T-helper 17 cell (primary cell): ENCODE measurements around the gene LPCAT1. TPM values are rescaled to one million over a fixed set of nuclear protein-coding genes. Genes with fewer than 3 reads are reported as not detected.
A peak's percentile ranks its signal among the peaks of the same experiment; 100 is the strongest.

ENCODE experiments used
- ATAC-seq: fragments of 150-1000 bp; cut with Tn5 transposase; 2 replicates; pipeline ENCODE4 v1.10.0; 2021; ENCODE audit warnings: mild to moderate bottlenecking, moderate library complexity
- DNase-seq, 3 donors: peaks; one replicate each; pipeline versions ENCODE4 v3.0.0 to v3.0.0-alpha.2; 2020 to 2021
- H3K9me3 ChIP-seq: one replicate; pipeline ENCODE4 v1.7.0; 2013; ENCODE audit warnings: low read length, mild to moderate bottlenecking; ENCODE audit not compliant: control insufficient read depth, poor library complexity, severe bottlenecking
- H3K27ac Mint-ChIP-seq: one replicate; pipeline ENCODE4 v1.8.0; 2022; ENCODE audit warnings: mild to moderate bottlenecking, moderate library complexity, mixed read lengths
- H3K27me3 Mint-ChIP-seq: one replicate; pipeline ENCODE4 v1.8.0; 2022; ENCODE audit warnings: mixed read lengths
- H3K36me3 Mint-ChIP-seq: one replicate; pipeline ENCODE4 v1.8.0; 2022; ENCODE audit warnings: low read depth, mixed read lengths
- H3K4me1 Mint-ChIP-seq: one replicate; pipeline ENCODE4 v1.8.0; 2022; ENCODE audit warnings: mild to moderate bottlenecking, mixed read lengths
- H3K4me3 Mint-ChIP-seq: one replicate; pipeline ENCODE4 v1.8.0; 2022; ENCODE audit warnings: mild to moderate bottlenecking, moderate library complexity, mixed read lengths
- total RNA-seq, 4 donors: library from RNA in 2 of 4; stranded (reverse) in 2 of 4; gene quantifications; one replicate each; pipeline ENCODE4 v1.2.3 and lab custom pipeline; 2022 to 2026

LPCAT1 gene
- total RNA-seq, 2 donors from 2014 or later: 23.4 to 24.8 TPM

DNA sequence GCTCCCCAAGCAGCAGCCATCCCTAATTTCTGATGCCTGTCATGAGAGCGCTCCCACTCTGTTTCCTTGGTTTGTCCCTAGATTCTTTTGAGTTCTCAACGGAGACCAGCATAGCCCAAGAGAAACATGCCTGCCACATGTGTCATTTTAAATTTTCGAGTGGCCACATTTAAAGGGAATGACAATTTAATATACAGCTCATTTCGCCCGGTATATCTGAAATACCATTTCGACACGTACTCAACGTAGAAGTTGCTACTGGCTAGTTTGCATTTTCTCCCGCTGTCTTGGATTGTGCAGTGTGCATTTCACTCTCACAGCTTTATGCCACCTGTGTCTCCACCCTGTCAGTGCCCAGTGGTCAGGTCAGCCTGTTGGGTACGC is 21.0 kb downstream of the LPCAT1 start:
- DNase-seq: no peak
- Mint-ChIP-seq H3K36me3 (peaks cover 3% of the 10 kb centered on the region), H3K27ac (no peak overlapping the region), H3K27me3 (no peaks in the 10 kb centered on the region), H3K4me3 (peak overlapping the region; percentile 68), H3K4me1 (peaks cover 33% of the 10 kb centered on the region)
- ATAC-seq: no peak
- H3K9me3 ChIP-seq: no peaks in the 10 kb centered on the region

DNA sequence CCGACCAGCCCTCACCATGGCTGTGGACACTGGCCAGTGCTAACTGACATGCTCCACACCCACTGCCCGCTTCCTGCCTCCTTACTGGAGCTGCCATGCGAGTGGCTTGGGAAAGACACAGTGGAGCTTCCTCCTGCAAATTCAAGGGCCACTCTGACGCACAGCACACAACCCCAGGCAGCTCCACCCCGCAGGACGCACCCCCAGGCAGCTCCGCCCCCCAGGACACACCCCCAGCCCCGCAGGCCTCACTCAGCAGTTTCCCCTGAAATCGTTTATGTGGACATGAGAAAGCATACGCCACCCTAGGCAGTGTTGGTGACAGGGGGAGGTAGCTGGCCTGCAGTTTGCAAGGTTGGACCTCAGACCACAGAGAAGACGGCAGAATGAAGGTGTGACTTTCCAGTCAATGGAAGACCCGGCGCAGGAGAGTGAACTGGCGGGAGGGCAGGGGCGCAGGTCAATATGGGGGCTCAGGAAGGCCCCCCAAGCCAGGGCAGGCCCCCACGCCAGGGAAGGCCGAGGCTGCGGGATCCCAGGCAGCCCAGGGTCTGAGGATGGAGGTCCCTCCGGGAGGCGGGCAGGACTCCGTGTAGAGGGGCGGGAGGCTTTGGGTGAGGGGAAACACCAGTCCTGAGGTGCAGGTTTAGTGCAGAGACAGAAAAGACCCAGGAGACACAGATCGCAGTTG is 21.6 kb downstream of the LPCAT1 start:
- no peaks in the 10 kb centered on the region for H3K9me3 ChIP-seq
- ATAC-seq (peak; percentile 68), DNase-seq (no peak)
- Mint-ChIP-seq H3K27me3 (no peaks in the 10 kb centered on the region), H3K36me3 (peaks cover 3% of the 10 kb centered on the region), H3K27ac (no peak overlapping the region), H3K4me3 (peak overlapping the region; percentile 9), H3K4me1 (peaks cover 32% of the 10 kb centered on the region)

DNA sequence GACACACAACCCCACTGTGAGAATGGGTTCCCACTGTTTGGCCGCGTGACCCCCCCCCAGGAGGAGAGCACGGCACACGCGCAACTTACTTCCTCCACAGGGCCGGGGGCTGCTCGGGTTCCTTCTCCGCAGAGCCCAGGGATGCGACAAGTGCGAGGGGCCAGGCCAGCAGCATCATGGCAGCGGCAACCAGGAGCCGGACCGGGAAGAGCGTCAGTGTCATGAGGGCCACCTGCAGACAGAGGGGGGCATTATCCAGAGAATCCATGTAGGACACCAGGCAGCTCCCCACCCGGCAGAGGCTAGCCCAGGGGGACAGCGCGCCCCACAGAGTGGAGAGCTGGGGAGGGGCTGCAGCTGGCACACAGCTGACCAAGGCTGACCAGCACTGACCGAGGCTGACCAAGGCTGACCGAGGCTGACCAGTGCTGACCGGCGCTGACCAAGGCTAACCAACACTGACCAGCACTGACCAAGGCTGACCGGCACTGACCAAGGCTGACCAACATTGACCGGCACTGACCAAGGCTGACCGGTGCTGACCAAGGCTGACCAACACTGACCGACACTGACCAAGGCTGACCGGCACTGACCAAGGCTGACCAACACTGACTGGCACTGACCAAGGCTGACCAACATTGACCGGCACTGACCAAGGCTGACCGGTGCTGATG is 22.3 kb downstream of the LPCAT1 start:
- Mint-ChIP-seq H3K4me1 (peaks cover 34% of the 10 kb centered on the region), H3K27ac (no peak overlapping the region), H3K4me3 (peak overlapping the region; percentile 50), H3K36me3 (peaks cover 3% of the 10 kb centered on the region), H3K27me3 (no peaks in the 10 kb centered on the region)
- no peaks in the 10 kb centered on the region for H3K9me3 ChIP-seq
- DNase-seq (peak in 1 of 3 donors; percentile 26), ATAC-seq (no peak)

DNA sequence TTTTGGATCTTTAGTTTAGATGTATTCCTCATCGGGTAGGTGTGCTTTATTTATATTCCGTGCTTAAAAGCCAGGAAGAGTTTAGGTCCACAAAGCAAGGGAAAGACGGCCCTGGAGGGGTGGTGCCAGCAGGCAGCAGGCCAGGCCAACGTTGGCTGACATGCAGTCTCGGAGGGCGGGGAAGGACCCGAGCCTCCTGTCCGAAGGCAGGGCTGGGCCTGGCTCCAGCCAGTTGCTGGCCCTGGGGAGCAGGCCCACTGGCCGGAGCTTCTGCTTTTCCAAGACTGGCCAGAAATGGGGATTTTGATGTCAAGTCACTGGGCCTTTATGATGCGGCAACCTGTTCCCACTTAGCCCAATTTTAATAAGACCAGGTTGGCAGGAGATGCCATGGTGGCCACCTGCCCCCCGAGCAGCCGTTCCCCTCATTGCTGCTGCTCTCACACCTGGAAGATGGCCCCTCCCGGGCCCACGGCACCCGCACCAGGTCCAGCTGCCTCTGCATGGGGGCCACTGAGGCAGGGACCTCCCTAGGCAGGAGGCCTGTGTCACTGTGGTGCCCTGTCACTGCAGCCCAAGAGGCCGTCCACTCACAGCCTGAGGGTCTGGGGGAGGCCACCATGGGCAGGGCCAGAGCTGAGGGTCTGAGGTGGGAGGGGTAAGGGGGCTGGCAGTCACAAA is 23.2 kb downstream of the LPCAT1 start:
- Mint-ChIP-seq H3K27me3 (no peaks in the 10 kb centered on the region), H3K4me3 (no peak overlapping the region), H3K36me3 (peaks cover 3% of the 10 kb centered on the region), H3K27ac (no peak overlapping the region), H3K4me1 (peaks cover 33% of the 10 kb centered on the region)
- ATAC-seq (no peak), DNase-seq (no peak)
- no peaks in the 10 kb centered on the region for H3K9me3 ChIP-seq

DNA sequence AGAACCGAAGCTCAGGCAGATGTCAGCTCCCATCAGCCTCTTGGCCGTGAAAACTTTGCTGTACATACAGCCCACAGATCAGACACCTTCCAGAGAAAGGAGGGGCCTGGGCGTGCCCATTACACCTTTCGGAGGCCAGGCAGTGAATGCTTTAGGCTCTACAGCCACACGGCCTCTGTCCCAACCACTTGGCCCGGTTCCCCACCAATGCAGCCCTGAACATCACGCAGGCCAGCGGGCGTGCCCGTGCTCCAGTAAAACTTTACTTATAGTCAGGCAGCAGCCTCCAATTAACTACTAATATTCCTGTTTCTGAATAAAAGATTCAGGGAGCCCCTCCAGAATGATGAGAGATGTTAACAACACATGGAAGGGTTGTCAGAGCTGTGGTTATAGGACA is 23.9 kb downstream of the LPCAT1 start:
- peaks cover 3% of the 10 kb centered on the region for H3K36me3 Mint-ChIP-seq
- no peaks in the 10 kb centered on the region for H3K27me3 Mint-ChIP-seq
- H3K4me1 Mint-ChIP-seq: peaks cover 34% of the 10 kb centered on the region
- DNase-seq (no peak), ATAC-seq (no peak)
- no peak overlapping the region for H3K27ac Mint-ChIP-seq
- H3K4me3 Mint-ChIP-seq: peak overlapping the region; percentile 15
- no peaks in the 10 kb centered on the region for H3K9me3 ChIP-seq

DNA sequence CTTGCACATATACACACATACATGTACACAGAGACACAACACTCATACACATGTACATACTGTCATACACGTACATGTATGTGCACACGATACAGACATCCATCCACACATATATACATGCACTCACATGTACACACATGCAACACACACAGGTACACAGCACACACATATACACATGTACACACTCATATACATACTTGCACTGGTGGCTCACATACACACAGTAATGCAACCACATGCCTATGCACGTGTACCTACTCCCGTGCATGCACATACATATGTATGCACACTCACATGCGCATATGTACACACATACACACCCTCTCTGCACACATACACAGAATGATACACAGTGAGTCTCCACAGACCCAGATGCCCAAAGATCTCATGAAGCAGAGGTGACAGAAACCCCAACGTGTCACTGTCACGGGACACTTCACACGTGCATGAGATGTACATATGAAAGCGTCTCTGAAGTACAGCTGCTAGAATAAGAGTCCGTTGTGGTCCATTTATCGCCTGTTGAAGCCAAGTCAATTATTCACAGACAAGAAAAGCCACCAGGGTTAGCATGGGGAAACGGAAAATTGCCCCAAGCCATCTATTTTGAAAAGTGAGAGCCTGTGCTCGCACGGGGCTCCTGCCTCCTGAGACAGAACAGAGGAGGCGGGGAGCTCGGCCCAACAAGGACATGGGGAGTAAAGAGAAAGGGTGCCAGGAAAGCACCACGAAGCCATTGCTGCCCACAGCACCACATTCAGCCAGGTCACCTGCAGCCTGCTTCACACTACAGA is 24.9 kb downstream of the LPCAT1 start:
- H3K4me3 Mint-ChIP-seq: no peak overlapping the region
- peaks cover 3% of the 10 kb centered on the region for H3K36me3 Mint-ChIP-seq
- H3K27ac Mint-ChIP-seq: no peak overlapping the region
- no peaks in the 10 kb centered on the region for H3K9me3 ChIP-seq
- DNase-seq (no peak), ATAC-seq (no peak)
- H3K27me3 Mint-ChIP-seq: no peaks in the 10 kb centered on the region
- H3K4me1 Mint-ChIP-seq: peaks cover 30% of the 10 kb centered on the region

DNA sequence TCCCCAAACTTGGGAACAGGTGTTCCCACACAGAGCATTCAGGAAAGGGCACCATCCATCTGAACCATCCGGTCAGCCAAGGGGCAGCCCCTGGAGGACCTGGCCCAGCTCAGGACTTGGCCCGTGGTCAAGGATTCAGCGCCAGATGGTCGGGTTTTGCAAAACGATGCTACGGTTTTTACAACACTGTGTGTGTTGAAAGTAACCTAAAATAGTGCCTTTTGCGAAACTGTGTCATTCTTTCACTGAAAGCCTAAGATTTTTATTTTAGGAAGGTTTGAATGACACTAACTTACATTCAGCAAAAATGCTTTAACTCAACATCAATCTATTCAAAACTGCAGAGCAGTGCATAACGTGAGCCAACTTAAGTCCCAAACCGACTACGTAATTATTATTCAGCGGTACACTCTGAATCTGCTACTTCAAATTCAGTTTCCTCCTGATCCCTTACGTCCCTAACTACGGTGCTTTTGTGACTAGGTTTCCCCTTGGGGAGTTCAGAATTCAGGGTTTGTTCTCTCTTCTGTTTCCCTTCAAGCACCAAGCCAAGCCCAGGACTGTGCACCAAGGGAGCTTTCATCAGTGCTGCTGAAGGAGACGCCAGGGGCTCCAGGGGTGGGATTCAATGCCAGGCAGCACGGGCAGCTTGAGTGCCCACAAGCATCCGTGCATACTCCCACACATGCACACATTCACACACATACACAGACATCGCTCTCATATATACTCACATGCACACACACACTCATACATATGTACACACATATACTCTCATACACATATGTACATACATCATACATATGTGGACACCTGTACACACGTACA is 25.8 kb downstream of the LPCAT1 start:
- peaks cover 3% of the 10 kb centered on the region for H3K36me3 Mint-ChIP-seq
- no peak overlapping the region for H3K4me3 Mint-ChIP-seq
- no peak overlapping the region for H3K27ac Mint-ChIP-seq
- H3K27me3 Mint-ChIP-seq: no peaks in the 10 kb centered on the region
- ATAC-seq (no peak), DNase-seq (no peak)
- H3K9me3 ChIP-seq: no peaks in the 10 kb centered on the region
- peaks cover 26% of the 10 kb centered on the region for H3K4me1 Mint-ChIP-seq

DNA sequence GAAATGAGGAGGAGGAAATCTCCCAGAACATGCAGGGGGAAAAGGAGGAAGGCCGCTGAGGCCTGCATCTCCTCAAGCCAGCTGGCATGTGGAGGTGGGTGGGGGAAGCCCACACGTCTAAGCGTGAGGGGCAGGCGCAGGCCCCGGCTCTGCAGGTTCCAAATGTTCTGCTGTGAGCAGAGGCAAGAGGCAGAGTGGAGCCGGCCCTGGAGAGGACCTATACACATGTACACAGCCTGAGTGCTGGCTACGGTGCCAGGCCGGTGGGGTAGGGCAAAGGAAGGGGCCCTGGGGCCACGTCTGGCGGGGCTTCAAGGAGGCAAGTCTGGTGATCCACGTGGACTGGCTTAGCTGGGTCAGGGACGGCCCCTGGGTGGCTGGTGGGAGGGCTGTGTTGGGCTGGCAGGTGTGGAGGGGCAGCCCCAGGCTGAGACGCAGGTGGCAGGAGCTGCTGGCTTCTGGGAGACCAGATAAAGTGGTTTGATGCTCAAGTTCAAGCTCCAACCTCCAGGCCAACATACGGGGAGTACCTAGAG is 26.4 kb downstream of the LPCAT1 start:
- H3K27ac Mint-ChIP-seq: no peak overlapping the region
- peaks cover 26% of the 10 kb centered on the region for H3K4me1 Mint-ChIP-seq
- peaks cover 3% of the 10 kb centered on the region for H3K36me3 Mint-ChIP-seq
- no peaks in the 10 kb centered on the region for H3K9me3 ChIP-seq
- DNase-seq (no peak), ATAC-seq (no peak)
- no peak overlapping the region for H3K4me3 Mint-ChIP-seq
- H3K27me3 Mint-ChIP-seq: no peaks in the 10 kb centered on the region

DNA sequence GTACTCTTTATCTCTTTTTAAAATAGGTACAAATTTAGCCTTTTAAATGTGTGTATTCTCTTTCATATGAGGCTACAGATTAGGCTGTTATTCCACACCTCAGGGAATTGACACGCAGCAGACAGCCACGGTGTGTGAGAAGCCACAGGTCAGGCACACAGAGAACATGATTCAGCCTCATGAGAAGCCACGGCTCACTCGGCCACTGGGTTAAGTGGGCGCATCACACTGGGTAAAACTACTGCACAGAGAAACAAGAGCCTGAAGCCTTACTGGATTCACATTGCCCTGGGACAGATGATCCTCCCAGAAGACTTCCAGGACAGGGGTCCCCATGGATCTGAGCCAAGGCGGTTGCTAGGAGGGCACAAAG is 28.2 kb downstream of the LPCAT1 start:
- no peaks in the 10 kb centered on the region for H3K27me3 Mint-ChIP-seq
- no peaks in the 10 kb centered on the region for H3K9me3 ChIP-seq
- no peak overlapping the region for H3K4me3 Mint-ChIP-seq
- peak overlapping the region; percentile 74 for H3K27ac Mint-ChIP-seq
- H3K4me1 Mint-ChIP-seq: peaks cover 22% of the 10 kb centered on the region
- ATAC-seq: no peak
- no peak for DNase-seq
- peaks cover 3% of the 10 kb centered on the region for H3K36me3 Mint-ChIP-seq

DNA sequence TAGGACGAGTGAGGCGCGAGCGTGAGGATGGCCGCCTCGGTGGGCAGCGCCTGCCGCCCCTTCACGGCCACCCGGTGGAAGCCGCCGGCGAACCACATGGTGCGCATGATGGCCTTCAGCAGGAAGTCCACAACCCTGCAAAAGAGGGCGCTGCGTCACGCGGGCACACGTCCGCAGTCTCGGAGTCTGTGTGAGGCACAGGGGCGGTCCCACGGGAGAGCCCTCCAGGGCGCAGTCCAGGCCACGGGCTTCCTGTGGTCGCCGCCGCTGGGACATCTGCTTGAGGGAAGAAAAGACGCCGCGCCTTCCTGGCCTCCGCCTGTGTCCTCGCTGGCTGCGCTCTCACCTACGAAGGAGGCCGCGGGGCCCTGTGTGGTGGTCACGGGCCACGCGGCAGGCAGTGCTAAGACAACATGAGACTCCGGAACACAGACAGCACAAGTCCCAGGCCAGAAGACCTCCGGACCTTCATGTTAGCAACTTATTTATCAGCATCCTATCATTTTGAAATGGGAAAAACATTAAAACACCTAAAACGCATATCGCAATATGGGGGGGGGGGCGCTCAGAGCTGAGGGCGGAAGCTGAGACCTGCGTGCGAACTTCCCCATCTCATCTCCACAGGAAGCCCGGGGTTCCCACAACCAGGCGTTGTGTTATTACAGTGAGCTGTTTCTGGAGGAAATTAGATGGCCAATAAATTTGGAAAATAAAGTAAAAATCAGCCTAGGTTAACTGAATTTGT is 28.8 kb downstream of the LPCAT1 start:
- no peaks in the 10 kb centered on the region for H3K9me3 ChIP-seq
- H3K36me3 Mint-ChIP-seq: peaks cover 3% of the 10 kb centered on the region
- H3K4me1 Mint-ChIP-seq: peaks cover 24% of the 10 kb centered on the region
- DNase-seq: no peak
- no peak overlapping the region for H3K4me3 Mint-ChIP-seq
- ATAC-seq: peak; percentile 64
- peak overlapping the region; percentile 74 for H3K27ac Mint-ChIP-seq
- no peaks in the 10 kb centered on the region for H3K27me3 Mint-ChIP-seq

DNA sequence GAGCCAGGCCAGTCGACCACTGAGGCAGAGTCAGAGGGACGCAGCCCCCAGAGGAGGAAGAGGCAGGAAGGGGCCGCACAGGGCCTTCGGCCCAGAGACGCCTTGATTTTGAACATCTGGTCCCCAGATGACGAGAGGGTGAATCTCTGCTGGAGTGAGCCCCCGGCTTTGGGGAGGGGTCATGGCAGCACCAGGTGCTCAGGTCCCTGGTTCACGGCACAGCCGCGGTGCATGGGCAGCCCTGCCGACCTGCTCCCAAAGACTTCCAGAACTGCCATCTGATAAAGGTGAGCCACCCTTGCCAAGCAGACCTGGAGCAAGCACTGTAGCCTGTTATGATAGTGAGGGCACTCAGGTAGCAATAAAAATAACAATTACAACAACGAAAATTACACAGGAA is 29.8 kb downstream of the LPCAT1 start:
- ATAC-seq (no peak), DNase-seq (no peak)
- H3K4me3 Mint-ChIP-seq: no peak overlapping the region
- H3K4me1 Mint-ChIP-seq: peaks cover 31% of the 10 kb centered on the region
- peaks cover 3% of the 10 kb centered on the region for H3K36me3 Mint-ChIP-seq
- H3K9me3 ChIP-seq: no peaks in the 10 kb centered on the region
- H3K27me3 Mint-ChIP-seq: no peaks in the 10 kb centered on the region
- H3K27ac Mint-ChIP-seq: peak overlapping the region; percentile 66

DNA sequence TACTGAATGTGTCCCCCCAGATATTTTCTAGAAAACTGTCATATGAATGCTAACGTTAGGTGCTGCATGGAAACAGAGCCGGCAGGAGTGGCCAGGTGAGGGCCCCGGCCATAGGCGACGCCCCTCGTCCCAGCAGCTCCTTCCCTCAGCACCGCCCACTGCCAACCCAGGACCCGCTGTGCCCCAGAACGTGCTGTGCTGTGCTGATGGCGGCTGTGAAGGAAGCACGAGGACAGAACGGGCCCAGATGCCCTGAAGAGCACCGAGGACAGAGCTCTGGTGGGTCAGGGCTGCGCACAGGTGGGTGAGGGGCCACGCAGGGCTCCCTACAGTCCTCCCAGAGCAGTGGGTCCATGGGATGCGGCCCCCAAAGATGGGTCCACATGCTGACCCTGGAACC is 30.3 kb downstream of the LPCAT1 start:
- H3K4me3 Mint-ChIP-seq: no peak overlapping the region
- H3K9me3 ChIP-seq: no peaks in the 10 kb centered on the region
- no peak for ATAC-seq
- no peak for DNase-seq
- peaks cover 1% of the 10 kb centered on the region for H3K36me3 Mint-ChIP-seq
- H3K4me1 Mint-ChIP-seq: peaks cover 28% of the 10 kb centered on the region
- H3K27ac Mint-ChIP-seq: peak overlapping the region; percentile 66
- no peaks in the 10 kb centered on the region for H3K27me3 Mint-ChIP-seq
